Adrenal gland (tissue), 12 donors: ENCODE results near the gene LCE6A. TPM values are rescaled to one million over a fixed set of nuclear protein-coding genes. Genes with fewer than 3 reads are reported as not detected.

Experiments
- DNase-seq, 7 donors: peaks; one replicate each; pipeline ENCODE4 v3.0.0-alpha.2; 2019 to 2020
- H3K27ac ChIP-seq, 5 donors: fragments of 200-600 bp; sonication (generic) in 4 of 5; 1 replicate in 3 of 5; 2 replicates in 2 of 5; pipeline versions ENCODE4 v1.5.1 to v1.8.0; 2016 to 2020; ENCODE audit warnings: mild to moderate bottlenecking in 1 of 5
- H3K27me3 ChIP-seq: fragments of 200-600 bp; 2 replicates; pipeline ENCODE4 v1.8.0; 2021
- H3K36me3 ChIP-seq, 2 donors: fragments of 200-600 bp; replicated peaks in 1 of 2; 1 replicate in 1 of 2; 2 replicates in 1 of 2; pipeline versions ENCODE4 v1.5.1 to v1.8.0; 2018 to 2022
- H3K4me1 ChIP-seq, 2 donors: fragments of 200-600 bp; replicated peaks in 1 of 2; 1 replicate in 1 of 2; 2 replicates in 1 of 2; pipeline versions ENCODE4 v1.5.1 to v1.8.0; 2018 to 2021
- H3K4me3 ChIP-seq, 4 donors: fragments of 200-600 bp; sonication (generic) in 3 of 4; one replicate each; pipeline ENCODE4 v1.5.1; 2016 to 2018
- H3K9me3 ChIP-seq, 3 donors: fragments of 200-600 bp; sonication (generic) in 1 of 3; replicated peaks in 1 of 3; 1 replicate in 2 of 3; 2 replicates in 1 of 3; pipeline versions ENCODE4 v1.5.1 to v1.8.0; 2016 to 2021
- POLR2A ChIP-seq, 2 donors: fragments of 450-650 bp; IDR thresholded peaks; one replicate each; pipeline ENCODE4 v1.6.1; 2017; ENCODE audit warnings: antibody characterized with exemption in 2 of 2, mild to moderate bottlenecking in 2 of 2, moderate library complexity in 1 of 2
- WGBS, 4 donors: extraction: QIAGEN DNeasy Blood & Tissue Kit in 2 of 4; methylation state at CpG; one replicate each; pipeline versions ENCODE4 v1.1.5 to v1.1.7; 2013 to 2017; 5-methylcytosine and 5-hydroxymethylcytosine counted together
- intact Hi-C, 2 donors: fragments of 100-400 bp; cut with DNase I; formaldehyde crosslinking; loops; one replicate each; pipeline versions ENCODE4 v1.14.1 to v1.15.0; 2022 to 2023
- polyA plus RNA-seq, 3 donors: library from polyadenylated mRNA; stranded (reverse); fragments of 200-250 nt in 2 of 3; fragments of 350-450 nt in 1 of 3; fragmentation: Illumina TruSeq in 1 of 3; extraction: RNeasy Lipid Tissue Mini Kit (QIAGEN cat#74804) in 1 of 3; gene quantifications; one replicate each; pipeline ENCODE4 v1.2.3, GENCODE V29; 2013 to 2014
- total RNA-seq, 9 donors: library from RNA; depleted of rRNA in 4 of 9; stranded (reverse); fragments of >200 nt in 4 of 9; fragments of 120-200 nt in 1 of 9; fragmentation: NEBNext Ultra II Directional in 1 of 9; extraction: Animal tissue kit (Norgen Biotek cat#: 25700) in 1 of 9; gene quantifications; one replicate each; pipeline versions ENCODE4 v1.1.0 to v1.2.4, GENCODE V29; 2013 to 2023
- TF ChIP-seq, protein P1 (sequence below), 6 experiments: fragments of 450-650 bp in 4 of 6; fragments of 200-600 bp in 2 of 6; sonication (generic) in 1 of 6; IDR thresholded peaks; 1 replicate in 5 of 6; 2 replicates in 1 of 6; pipeline versions ENCODE4 v1.5.1 to v1.8.0; 2016 to 2021; ENCODE audit warnings: antibody characterized with exemption in 6 of 6, mild to moderate bottlenecking in 2 of 6, moderate library complexity in 1 of 6
- donor health status: healthy with polysubstance abuse.
- donor health status: Bipolar disorder and iron deficiency.
- donor health status: DM: yes; HTN: yes; CAD: no.
- donor health status: DM: no; HTN: no; CAD: no.
- donor health status: DM: no; HTN: no; CAD: no.
- donor health status: DM: yes; HTN: yes; CAD: no.

LCE6A gene
- total and polyA plus RNA-seq, 12 donors = not detected

DNA sequence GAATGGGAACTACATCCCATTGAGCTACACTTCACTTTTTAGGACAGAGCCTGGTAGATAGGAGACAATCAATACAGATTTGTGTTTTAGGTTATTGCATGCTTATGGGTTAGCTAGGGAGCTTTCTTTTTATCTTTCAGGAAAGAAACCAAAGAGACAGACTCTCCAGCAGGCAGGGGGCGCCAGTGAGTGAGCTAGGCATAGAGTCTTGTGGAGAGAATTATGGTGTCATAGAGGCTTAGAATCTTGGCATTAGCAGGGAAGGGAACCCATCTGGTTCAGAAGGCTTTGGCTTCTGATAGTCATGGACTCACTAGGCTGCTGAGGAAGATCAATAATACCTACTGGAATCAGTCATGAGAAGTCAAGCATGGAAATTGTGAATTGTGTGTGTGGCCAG is 35.4 kb downstream of the LCE6A start, which contains the start of gene SMCP:
SMCP (plus strand) TSS at position 281 of the 400 bp plus-strand sequence. CDS start 6,101 bp downstream, outside the sequence.
- H3K27me3 ChIP-seq = no peaks in the 10 kb centered on the region
- H3K36me3 ChIP-seq = no peaks in the 10 kb centered on the region
- DNase-seq = no peak
- no peak for TF ChIP-seq POLR2A (IDR thresholded peaks at IDR 0.05)
- TF ChIP-seq, protein P1, sequence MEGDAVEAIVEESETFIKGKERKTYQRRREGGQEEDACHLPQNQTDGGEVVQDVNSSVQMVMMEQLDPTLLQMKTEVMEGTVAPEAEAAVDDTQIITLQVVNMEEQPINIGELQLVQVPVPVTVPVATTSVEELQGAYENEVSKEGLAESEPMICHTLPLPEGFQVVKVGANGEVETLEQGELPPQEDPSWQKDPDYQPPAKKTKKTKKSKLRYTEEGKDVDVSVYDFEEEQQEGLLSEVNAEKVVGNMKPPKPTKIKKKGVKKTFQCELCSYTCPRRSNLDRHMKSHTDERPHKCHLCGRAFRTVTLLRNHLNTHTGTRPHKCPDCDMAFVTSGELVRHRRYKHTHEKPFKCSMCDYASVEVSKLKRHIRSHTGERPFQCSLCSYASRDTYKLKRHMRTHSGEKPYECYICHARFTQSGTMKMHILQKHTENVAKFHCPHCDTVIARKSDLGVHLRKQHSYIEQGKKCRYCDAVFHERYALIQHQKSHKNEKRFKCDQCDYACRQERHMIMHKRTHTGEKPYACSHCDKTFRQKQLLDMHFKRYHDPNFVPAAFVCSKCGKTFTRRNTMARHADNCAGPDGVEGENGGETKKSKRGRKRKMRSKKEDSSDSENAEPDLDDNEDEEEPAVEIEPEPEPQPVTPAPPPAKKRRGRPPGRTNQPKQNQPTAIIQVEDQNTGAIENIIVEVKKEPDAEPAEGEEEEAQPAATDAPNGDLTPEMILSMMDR (IDR thresholded peaks at IDR 0.05) = no peak
- intact Hi-C loops = loop anchor here in 1 of 2 donors (10.0 kb wide), 1 partner anchor 347 kb away; no protein-coding TSS in a partner anchor
- WGBS, 4 donors = 9 to 46% (median 18%) methylated on average over 1 of the region's 1 CpG
- H3K4me1 ChIP-seq = no peaks in the 10 kb centered on the region
- H3K4me3 ChIP-seq = no peak within 1 kb of the TSS
- H3K27ac ChIP-seq = no peak within 1 kb of the TSS
- H3K9me3 ChIP-seq = no peaks in the 10 kb centered on the region

DNA sequence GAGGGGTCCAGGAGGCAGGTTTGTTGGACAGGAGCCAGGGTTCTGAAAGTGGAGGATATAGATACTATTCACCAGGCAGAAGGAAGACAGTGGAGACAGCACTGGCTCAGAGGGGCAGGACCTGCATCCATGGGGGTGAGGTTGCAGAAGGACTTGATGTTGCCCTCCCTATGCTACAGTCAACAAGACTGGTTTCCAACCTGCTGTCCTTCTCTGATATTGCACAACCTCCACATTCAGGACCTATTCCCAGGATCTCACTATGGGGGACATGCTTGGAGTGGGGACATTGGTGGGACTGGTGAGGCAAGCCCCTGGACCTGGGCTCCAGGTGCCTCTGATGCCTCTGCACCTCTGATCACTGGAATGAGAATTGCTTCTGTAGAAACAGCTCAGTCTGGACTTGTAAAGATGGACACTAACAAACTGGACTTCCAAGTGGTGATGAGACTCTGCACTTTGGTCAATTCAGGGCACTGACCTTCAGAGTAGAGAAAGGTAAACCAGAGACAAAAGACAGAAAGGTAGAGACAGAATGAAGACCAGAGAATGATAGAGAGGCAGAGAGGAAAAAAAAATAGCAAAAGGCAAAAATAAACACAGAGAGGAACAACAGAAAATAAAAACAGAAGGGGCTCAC is 37.0 kb downstream of the LCE6A start:
- H3K9me3 ChIP-seq = no peaks in the 10 kb centered on the region
- no peak overlapping the region for H3K4me3 ChIP-seq
- no peaks in the 10 kb centered on the region for H3K4me1 ChIP-seq
- no peak for TF ChIP-seq POLR2A (IDR thresholded peaks at IDR 0.05)
- TF ChIP-seq, protein P1 (IDR thresholded peaks at IDR 0.05) = no peak
- H3K27me3 ChIP-seq = no peaks in the 10 kb centered on the region
- no peaks in the 10 kb centered on the region for H3K36me3 ChIP-seq
- intact Hi-C loops = loop anchor here in 1 of 2 donors (10.0 kb wide), 1 partner anchor 345 kb away; no protein-coding TSS in a partner anchor
- H3K27ac ChIP-seq = no peak overlapping the region
- DNase-seq = peak in 1 of 7 donors; percentile 29

DNA sequence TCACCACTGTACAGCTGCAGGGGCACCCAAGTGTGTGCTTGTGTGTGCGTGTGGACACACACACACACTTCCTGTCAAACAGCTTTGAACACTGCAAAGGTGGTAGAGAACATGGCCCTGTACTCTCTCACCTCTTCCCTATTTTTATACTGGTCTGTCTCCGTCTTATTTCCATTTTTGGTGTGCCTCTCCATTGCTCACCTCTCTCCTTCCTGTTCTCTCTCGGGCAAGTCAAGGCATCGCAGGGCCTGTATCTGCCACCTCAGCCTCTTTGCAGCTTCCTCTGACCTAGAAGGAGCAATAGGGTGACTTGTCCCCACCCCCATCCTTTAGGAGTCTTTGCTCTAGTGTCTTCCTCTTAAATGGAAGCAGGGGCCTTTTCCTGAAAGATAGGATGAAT is 37.7 kb downstream of the LCE6A start:
- intact Hi-C loops = no loop called here
- Histone ChIP-seq H3K36me3 (no peaks in the 10 kb centered on the region), H3K27me3 (no peaks in the 10 kb centered on the region), H3K9me3 (no peaks in the 10 kb centered on the region), H3K4me1 (no peaks in the 10 kb centered on the region), H3K27ac (no peak overlapping the region), H3K4me3 (no peak overlapping the region)
- TF ChIP-seq, protein P1 (IDR thresholded peaks at IDR 0.05) = no peak
- no peak for TF ChIP-seq POLR2A (IDR thresholded peaks at IDR 0.05)
- DNase-seq = no peak
- 81 to 89% (median 84%) methylated on average over 4 of the region's 4 CpGs for WGBS, 4 donors

DNA sequence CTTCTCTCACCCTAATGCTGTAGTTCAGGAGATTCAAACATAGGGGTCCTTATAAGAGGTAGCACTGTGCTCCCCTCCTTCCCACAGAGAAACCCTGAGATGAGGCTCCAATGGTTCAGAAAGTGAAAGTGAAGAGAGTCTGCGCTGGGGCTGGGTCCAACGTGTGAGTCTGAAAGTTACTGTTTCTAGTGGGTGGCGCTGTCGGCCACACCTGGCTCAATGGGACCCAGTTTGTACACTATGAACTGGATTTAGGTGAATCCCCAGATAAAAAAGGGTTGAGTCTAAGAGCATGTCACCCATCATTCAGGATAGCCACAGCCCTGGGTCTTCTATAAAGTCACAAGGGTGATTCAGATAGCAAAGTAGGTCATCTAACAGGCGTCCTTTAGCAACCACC is 38.3 kb downstream of the LCE6A start:
- WGBS, 4 donors = 57 to 85% (median 79%) methylated on average over 5 of the region's 5 CpGs
- no peaks in the 10 kb centered on the region for H3K27me3 ChIP-seq
- no peaks in the 10 kb centered on the region for H3K36me3 ChIP-seq
- no peaks in the 10 kb centered on the region for H3K9me3 ChIP-seq
- H3K27ac ChIP-seq = no peak overlapping the region
- H3K4me1 ChIP-seq = no peaks in the 10 kb centered on the region
- intact Hi-C loops = no loop called here
- no peak overlapping the region for H3K4me3 ChIP-seq
- no peak for DNase-seq
- TF ChIP-seq POLR2A (IDR thresholded peaks at IDR 0.05) = no peak
- TF ChIP-seq, protein P1 (IDR thresholded peaks at IDR 0.05) = no peak
